Fibroblast of lung (primary cell): Measurements from ENCODE around the gene FBXO31. TPM values are rescaled to one million over a fixed set of nuclear protein-coding genes. Genes with fewer than 3 reads are reported as not detected.

Experiments
- DNase-seq, 2 donors: peaks; one replicate each; pipeline versions ENCODE4 v3.0.0 to v3.0.0-alpha.2; 2010; ENCODE audit warnings: low read depth in 2 of 2
- H2AFZ ChIP-seq: 2 replicates; pipeline ENCODE4 v1.5.1; 2012; ENCODE audit warnings: low read length, control low read depth, inconsistent platforms
- H3K27ac ChIP-seq: 2 replicates; pipeline ENCODE4 v1.5.1; 2011; ENCODE audit warnings: low read length, control low read depth; ENCODE audit not compliant: insufficient read depth
- H3K27me3 ChIP-seq: 2 replicates; pipeline ENCODE4 v1.5.1; 2011; ENCODE audit warnings: mild to moderate bottlenecking, low read length; ENCODE audit not compliant: control insufficient read depth, insufficient read depth
- H3K36me3 ChIP-seq: 2 replicates; pipeline ENCODE4 v1.5.1; 2011; ENCODE audit warnings: low read length; ENCODE audit not compliant: control insufficient read depth, insufficient read depth
- H3K4me1 ChIP-seq: 2 replicates; pipeline ENCODE4 v1.5.1; 2011; ENCODE audit warnings: low read length; ENCODE audit not compliant: control insufficient read depth, insufficient read depth; ENCODE audit errors: extremely low read depth
- H3K4me2 ChIP-seq: 2 replicates; pipeline ENCODE4 v1.5.1; 2011; ENCODE audit warnings: low read length, control low read depth; ENCODE audit not compliant: insufficient read depth; ENCODE audit errors: extremely low read depth
- H3K4me3 ChIP-seq, 4 experiments: fragments of 200-600 bp in 1 of 4; sonication (generic) in 1 of 4; replicated peaks in 1 of 4; 2 replicates each; pipeline ENCODE4 v1.5.1; 2011 to 2016; ENCODE audit warnings: low read length in 4 of 4, low read depth in 3 of 4, mild to moderate bottlenecking in 3 of 4, control low read depth in 2 of 4, inconsistent platforms in 1 of 4, mixed read lengths in 1 of 4; ENCODE audit not compliant: insufficient read depth in 1 of 4; ENCODE audit errors: control extremely low read depth in 1 of 4
- H3K79me2 ChIP-seq: 2 replicates; pipeline ENCODE4 v1.5.1; 2012; ENCODE audit warnings: mild to moderate bottlenecking, low read length, inconsistent platforms; ENCODE audit not compliant: control insufficient read depth, insufficient read depth
- H3K9ac ChIP-seq: 2 replicates; pipeline ENCODE4 v1.5.1; 2011; ENCODE audit warnings: mild to moderate bottlenecking, low read length, control low read depth; ENCODE audit not compliant: insufficient read depth
- H3K9me3 ChIP-seq: 2 replicates; pipeline ENCODE4 v1.5.1; 2012; ENCODE audit warnings: low read depth, low read length; ENCODE audit not compliant: control insufficient read depth, insufficient read depth
- H4K20me1 ChIP-seq: 2 replicates; pipeline ENCODE4 v1.5.1; 2011; ENCODE audit warnings: low read length; ENCODE audit not compliant: control insufficient read depth, insufficient read depth; ENCODE audit errors: extremely low read depth
- EZH2 ChIP-seq: IDR thresholded peaks from 2 replicates; pipeline ENCODE4 v1.5.1; 2012; ENCODE audit warnings: low read length, control low read depth, mild to moderate bottlenecking; ENCODE audit errors: missing control alignments
- polyA plus RNA-seq, 2 donors: library from polyadenylated mRNA; depleted of rRNA in 1 of 2; stranded (reverse) in 1 of 2; unstranded in 1 of 2; fragments of >200 nt; gene quantifications; 2 replicates each; pipeline ENCODE4 v1.2.1, GENCODE V29; 2011 to 2012; ENCODE audit warnings: missing spikeins in 1 of 2
- total RNA-seq: library from RNA; depleted of rRNA; stranded (reverse); fragments of >200 nt; gene quantifications from 2 replicates; pipeline ENCODE4 v1.2.1, GENCODE V29; 2014
- TF ChIP-seq, protein P1 (sequence below), 2 donors: IDR thresholded peaks in 1 of 2; conservative IDR thresholded peaks in 1 of 2; 1 replicate in 1 of 2; 2 replicates in 1 of 2; pipeline ENCODE4 v1.5.1; 2011 to 2012; ENCODE audit warnings: low read length in 2 of 2, control low read depth in 1 of 2, inconsistent platforms in 1 of 2, low read depth in 1 of 2, mild to moderate bottlenecking in 1 of 2

The FBXO31 gene
- total and polyA plus RNA-seq, 2 donors (not counting 1 experiment from before 2014, with no cell fraction given), result 17.6 to 40.3 TPM

DNA sequence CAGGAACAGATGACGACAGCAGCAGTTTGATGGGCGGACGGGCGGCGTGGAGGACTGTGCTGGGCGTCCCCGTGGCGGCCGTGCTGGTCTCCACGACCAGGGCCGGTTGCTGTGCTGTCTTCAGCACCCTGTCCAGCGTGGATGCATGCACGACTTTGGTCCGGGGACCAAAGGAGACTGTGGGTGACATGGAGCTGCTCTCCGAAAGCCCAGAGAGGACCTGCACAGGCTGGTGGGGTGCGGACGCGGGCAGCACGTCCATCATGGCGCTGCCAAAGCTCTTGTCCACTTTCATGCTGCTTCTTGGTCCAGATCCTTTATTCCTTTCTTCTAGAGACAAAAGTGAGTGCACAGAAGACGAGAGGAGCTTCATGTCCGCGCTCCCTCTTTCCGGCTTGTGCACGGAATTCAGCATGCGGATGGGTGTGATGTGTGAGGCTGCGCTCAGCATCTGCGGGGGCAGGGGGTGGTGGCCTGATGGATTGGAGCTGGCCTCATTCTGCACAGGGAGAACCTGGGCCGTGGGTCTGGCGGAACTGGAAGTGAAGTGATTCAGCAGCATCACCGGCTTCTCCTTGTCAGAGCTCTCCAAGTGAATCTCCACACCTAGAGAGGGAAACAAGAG is 28.9 kb upstream of the FBXO31 start:
- TF ChIP-seq, protein P1, sequence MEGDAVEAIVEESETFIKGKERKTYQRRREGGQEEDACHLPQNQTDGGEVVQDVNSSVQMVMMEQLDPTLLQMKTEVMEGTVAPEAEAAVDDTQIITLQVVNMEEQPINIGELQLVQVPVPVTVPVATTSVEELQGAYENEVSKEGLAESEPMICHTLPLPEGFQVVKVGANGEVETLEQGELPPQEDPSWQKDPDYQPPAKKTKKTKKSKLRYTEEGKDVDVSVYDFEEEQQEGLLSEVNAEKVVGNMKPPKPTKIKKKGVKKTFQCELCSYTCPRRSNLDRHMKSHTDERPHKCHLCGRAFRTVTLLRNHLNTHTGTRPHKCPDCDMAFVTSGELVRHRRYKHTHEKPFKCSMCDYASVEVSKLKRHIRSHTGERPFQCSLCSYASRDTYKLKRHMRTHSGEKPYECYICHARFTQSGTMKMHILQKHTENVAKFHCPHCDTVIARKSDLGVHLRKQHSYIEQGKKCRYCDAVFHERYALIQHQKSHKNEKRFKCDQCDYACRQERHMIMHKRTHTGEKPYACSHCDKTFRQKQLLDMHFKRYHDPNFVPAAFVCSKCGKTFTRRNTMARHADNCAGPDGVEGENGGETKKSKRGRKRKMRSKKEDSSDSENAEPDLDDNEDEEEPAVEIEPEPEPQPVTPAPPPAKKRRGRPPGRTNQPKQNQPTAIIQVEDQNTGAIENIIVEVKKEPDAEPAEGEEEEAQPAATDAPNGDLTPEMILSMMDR (conservative IDR thresholded peaks at IDR 0.05 in 1 of 2, IDR thresholded peaks at IDR 0.05 in 1 of 2; ENCODE audit: low read depth in 1 of 2, low read length in 2 of 2), result no peak
- no peak for TF ChIP-seq EZH2
- DNase-seq, result no peak
- Histone ChIP-seq H3K9ac (no peak overlapping the region), H3K27ac (no peak overlapping the region), H3K9me3 (no peaks in the 10 kb centered on the region), H3K36me3 (peaks cover 35% of the 10 kb centered on the region), H3K4me2 (no peak overlapping the region), H4K20me1 (no peaks in the 10 kb centered on the region), H3K4me3 (no peak overlapping the region), H2AFZ (no peak overlapping the region), H3K79me2 (no peaks in the 10 kb centered on the region), H3K4me1 (no peaks in the 10 kb centered on the region), H3K27me3 (no peaks in the 10 kb centered on the region)

DNA sequence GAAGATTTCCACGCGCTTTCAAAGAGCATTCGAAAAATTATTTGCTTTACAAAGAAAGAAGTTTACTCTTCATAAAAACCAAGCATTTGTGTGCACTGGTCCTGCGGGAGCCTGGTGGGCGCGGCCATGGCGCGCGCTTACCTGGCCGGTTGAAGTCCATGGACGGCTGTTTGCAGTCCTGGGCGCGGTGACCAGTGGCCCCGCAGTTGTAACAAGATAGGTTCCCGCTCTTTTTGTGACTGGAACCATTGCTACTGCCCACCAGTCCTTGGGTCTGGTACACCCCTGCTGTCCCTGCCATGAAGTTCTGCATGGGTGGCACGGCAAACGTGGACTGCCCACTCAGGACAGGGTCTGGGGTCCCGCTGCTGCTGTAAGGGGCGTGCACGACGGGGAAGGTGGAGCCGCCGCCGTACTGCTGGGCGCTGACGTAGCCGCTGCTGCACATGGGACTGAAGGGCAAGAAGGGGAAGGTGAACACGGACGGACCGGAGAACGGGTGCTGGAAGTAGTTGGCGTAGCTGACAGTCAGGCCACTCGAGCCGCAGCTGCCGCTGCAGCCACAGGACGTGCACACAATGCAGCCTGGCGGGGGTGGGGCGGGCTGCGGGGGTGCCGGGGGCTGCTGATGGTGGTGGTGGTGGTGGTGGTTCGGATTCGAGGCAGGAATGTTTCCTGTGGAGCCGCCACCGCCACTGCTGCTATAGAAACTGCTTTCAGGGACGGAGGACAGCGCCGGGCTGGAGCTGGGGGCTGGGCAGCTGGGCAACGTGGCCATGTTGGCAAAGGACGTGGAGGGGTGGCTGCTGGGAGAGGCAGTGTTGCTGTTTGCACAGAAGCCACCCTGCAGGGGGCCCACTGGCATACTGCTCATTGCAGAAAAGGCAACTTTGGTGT is 28.0 kb upstream of the FBXO31 start:
- H3K4me3 ChIP-seq, result no peak overlapping the region
- H3K9ac ChIP-seq, result no peak overlapping the region
- H3K9me3 ChIP-seq, result no peaks in the 10 kb centered on the region
- H3K36me3 ChIP-seq, result peaks cover 35% of the 10 kb centered on the region
- H3K4me1 ChIP-seq, result no peaks in the 10 kb centered on the region
- H4K20me1 ChIP-seq, result no peaks in the 10 kb centered on the region
- no peak overlapping the region for H3K27ac ChIP-seq
- H3K27me3 ChIP-seq, result no peaks in the 10 kb centered on the region
- TF ChIP-seq, protein P1 (conservative IDR thresholded peaks at IDR 0.05 in 1 of 2, IDR thresholded peaks at IDR 0.05 in 1 of 2; ENCODE audit: low read depth in 1 of 2, low read length in 2 of 2), result no peak
- no peak for TF ChIP-seq EZH2
- no peak for DNase-seq
- H3K4me2 ChIP-seq, result no peak overlapping the region
- H3K79me2 ChIP-seq, result no peaks in the 10 kb centered on the region
- no peak overlapping the region for H2AFZ ChIP-seq

DNA sequence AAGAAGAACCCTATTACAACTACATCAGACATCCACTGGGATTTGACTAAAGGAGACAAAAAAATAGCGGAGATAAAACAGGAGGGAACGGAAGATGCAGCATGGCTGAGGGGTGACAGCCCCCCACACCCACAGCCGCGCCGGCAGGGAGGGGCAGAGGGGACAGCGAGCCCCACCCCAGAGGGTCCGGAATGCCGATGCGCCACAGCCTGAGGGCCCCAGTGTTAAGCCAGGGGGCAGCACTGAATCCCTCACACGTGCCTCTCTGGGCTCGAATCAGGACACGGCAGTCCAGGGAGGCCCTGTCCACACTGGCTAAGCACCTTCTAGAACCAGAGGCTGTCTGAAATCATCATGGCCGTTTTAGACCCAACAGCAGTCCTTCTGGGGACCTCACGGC is 27.4 kb upstream of the FBXO31 start:
- H4K20me1 ChIP-seq, result no peaks in the 10 kb centered on the region
- no peaks in the 10 kb centered on the region for H3K79me2 ChIP-seq
- H3K9ac ChIP-seq, result no peak overlapping the region
- H3K4me1 ChIP-seq, result no peaks in the 10 kb centered on the region
- no peak overlapping the region for H3K4me2 ChIP-seq
- no peaks in the 10 kb centered on the region for H3K9me3 ChIP-seq
- TF ChIP-seq EZH2, result no peak
- TF ChIP-seq, protein P1 (conservative IDR thresholded peaks at IDR 0.05 in 1 of 2, IDR thresholded peaks at IDR 0.05 in 1 of 2; ENCODE audit: low read depth in 1 of 2, low read length in 2 of 2), result peak in 1 of 2 donors; percentile 4
- H3K36me3 ChIP-seq, result peaks cover 37% of the 10 kb centered on the region
- H3K4me3 ChIP-seq, result no peak overlapping the region
- no peak overlapping the region for H2AFZ ChIP-seq
- no peak for DNase-seq
- H3K27me3 ChIP-seq, result no peaks in the 10 kb centered on the region
- no peak overlapping the region for H3K27ac ChIP-seq
